Measurements from ENCODE around the gene BLOC1S3.

The BLOC1S3 gene

GRCh38 chr19:45139286-45140143, 39.1 kb upstream of the BLOC1S3 start:
- Histone ChIP-seq H3K9me2 (replicated peaks; ENCODE audit: control insufficient read depth, low read length) (no peaks in the 10 kb centered on the region), H3K27me3 (ENCODE audit: control insufficient read depth, low read length) (no peaks in the 10 kb centered on the region), H3F3A (ENCODE audit: control insufficient read depth, insufficient read depth) (peaks cover 2% of the 10 kb centered on the region; the same call in 1 of the 2 replicates), H3K9me3 (ENCODE audit: control insufficient read depth, insufficient read depth, low read length) (no peaks in the 10 kb centered on the region), H3K4me2 (ENCODE audit: low read length) (no peak overlapping the region), H3K36me3 (ENCODE audit: control insufficient read depth, low read length) (peaks cover 19% of the 10 kb centered on the region), H3K79me2 (ENCODE audit: control insufficient read depth, low read length) (peaks cover 45% of the 10 kb centered on the region), H4K20me1 (ENCODE audit: control insufficient read depth, insufficient read depth, low read depth, low read length) (no peaks in the 10 kb centered on the region), H3K27ac (ENCODE audit: low read depth, low read length) (no peak overlapping the region), H3K4me1 (ENCODE audit: control insufficient read depth, low read length) (peaks cover 39% of the 10 kb centered on the region), H3K4me3 (ENCODE audit: low read length) (no peak overlapping the region)
- TF ChIP-seq CTCF (IDR thresholded peaks at IDR 0.05; ENCODE audit: low read depth, low read length, poor library complexity, severe bottlenecking) (no peak), EZH2phosphoT487 (IDR thresholded peaks at IDR 0.05; ENCODE audit: borderline replicate concordance, low read length) (no peak)

GRCh38 chr19:45140144-45140503, 38.5 kb upstream of the BLOC1S3 start:
- Histone ChIP-seq H3K79me2 (ENCODE audit: control insufficient read depth, low read length) (peaks cover 40% of the 10 kb centered on the region), H3K9me2 (replicated peaks; ENCODE audit: control insufficient read depth, low read length) (no peaks in the 10 kb centered on the region), H3F3A (ENCODE audit: control insufficient read depth, insufficient read depth) (no peaks in the 10 kb centered on the region), H3K9me3 (ENCODE audit: control insufficient read depth, insufficient read depth, low read length) (no peaks in the 10 kb centered on the region), H3K4me1 (ENCODE audit: control insufficient read depth, low read length) (peaks cover 33% of the 10 kb centered on the region), H4K20me1 (ENCODE audit: control insufficient read depth, insufficient read depth, low read depth, low read length) (no peaks in the 10 kb centered on the region), H3K4me3 (ENCODE audit: low read length) (no peak overlapping the region), H3K27me3 (ENCODE audit: control insufficient read depth, low read length) (no peaks in the 10 kb centered on the region), H3K27ac (ENCODE audit: low read depth, low read length) (no peak overlapping the region), H3K36me3 (ENCODE audit: control insufficient read depth, low read length) (peaks cover 19% of the 10 kb centered on the region), H3K4me2 (ENCODE audit: low read length) (no peak overlapping the region)
- TF ChIP-seq EZH2phosphoT487 (IDR thresholded peaks at IDR 0.05; ENCODE audit: borderline replicate concordance, low read length) (no peak), CTCF (IDR thresholded peaks at IDR 0.05; ENCODE audit: low read depth, low read length, poor library complexity, severe bottlenecking) (no peak)

- Histone ChIP-seq H3K36me3 (ENCODE audit: control insufficient read depth, low read length) (peaks cover 19% of the 10 kb centered on the region), H3K9me2 (replicated peaks; ENCODE audit: control insufficient read depth, low read length) (no peaks in the 10 kb centered on the region), H3K9me3 (ENCODE audit: control insufficient read depth, insufficient read depth, low read length) (no peaks in the 10 kb centered on the region), H3K4me1 (ENCODE audit: control insufficient read depth, low read length) (peaks cover 29% of the 10 kb centered on the region), H3F3A (ENCODE audit: control insufficient read depth, insufficient read depth) (no peaks in the 10 kb centered on the region), H4K20me1 (ENCODE audit: control insufficient read depth, insufficient read depth, low read depth, low read length) (no peaks in the 10 kb centered on the region), H3K4me2 (ENCODE audit: low read length) (no peak overlapping the region), H3K27me3 (ENCODE audit: control insufficient read depth, low read length) (no peaks in the 10 kb centered on the region), H3K27ac (ENCODE audit: low read depth, low read length) (no peak overlapping the region), H3K79me2 (ENCODE audit: control insufficient read depth, low read length) (peaks cover 36% of the 10 kb centered on the region), H3K4me3 (ENCODE audit: low read length) (no peak overlapping the region)
- TF ChIP-seq EZH2phosphoT487 (IDR thresholded peaks at IDR 0.05; ENCODE audit: borderline replicate concordance, low read length) (no peak), CTCF (IDR thresholded peaks at IDR 0.05; ENCODE audit: low read depth, low read length, poor library complexity, severe bottlenecking) (no peak)
These were observed 38.1 kb upstream of the BLOC1S3 start for GRCh38 chr19:45140533-45140932.

Data from DOHH2 (cell line).